ENCODE data around the gene EBNA1BP2.
A peak's percentile ranks its signal among the peaks of the same experiment; 100 is the strongest.
"Not testable (repeated sequence)": the region's sequence is repeated elsewhere in the genome, so short reads cannot be mapped to it uniquely, and the experiment has no call there.

Gene EBNA1BP2, protein sequence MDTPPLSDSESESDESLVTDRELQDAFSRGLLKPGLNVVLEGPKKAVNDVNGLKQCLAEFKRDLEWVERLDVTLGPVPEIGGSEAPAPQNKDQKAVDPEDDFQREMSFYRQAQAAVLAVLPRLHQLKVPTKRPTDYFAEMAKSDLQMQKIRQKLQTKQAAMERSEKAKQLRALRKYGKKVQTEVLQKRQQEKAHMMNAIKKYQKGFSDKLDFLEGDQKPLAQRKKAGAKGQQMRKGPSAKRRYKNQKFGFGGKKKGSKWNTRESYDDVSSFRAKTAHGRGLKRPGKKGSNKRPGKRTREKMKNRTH
- total RNA-seq = 13.9 to 231 (median 40.9) reads per million in 9 experiments

DNA sequence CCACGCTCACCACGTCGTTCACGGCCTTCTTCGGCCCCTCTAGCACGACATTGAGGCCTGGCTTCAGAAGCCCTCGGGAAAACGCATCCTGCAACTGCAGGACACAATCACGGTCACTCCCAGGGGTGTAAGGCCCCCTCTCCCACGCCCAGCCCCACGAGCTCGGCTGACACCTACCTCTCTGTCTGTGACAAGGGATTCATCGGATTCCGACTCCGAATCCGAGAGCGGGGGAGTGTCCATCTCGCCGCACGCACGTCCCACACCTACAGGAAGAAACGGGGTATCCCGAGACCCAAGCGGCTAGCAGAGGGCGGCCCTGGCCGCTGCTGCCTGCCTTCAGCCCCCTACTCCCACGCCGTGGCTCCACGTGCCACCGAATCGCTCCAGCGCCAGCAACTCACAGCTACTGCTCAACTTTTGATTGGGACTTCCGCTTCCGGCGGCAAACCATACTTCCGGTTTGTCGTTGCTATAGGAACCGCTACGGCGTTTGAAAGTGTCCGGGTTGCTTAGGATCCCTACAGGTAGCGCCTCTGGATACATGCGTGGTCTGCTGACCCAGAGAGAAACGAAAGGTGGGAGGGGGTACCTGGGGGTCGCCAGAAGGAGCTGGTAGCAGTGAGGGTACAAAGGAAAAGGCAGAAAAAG lies at the start of gene EBNA1BP2, which contains the start of gene CFAP57:
Gene EBNA1BP2 (minus strand): TSS at position 415 of the 651 bp plus-strand sequence. CDS start 172 bp downstream, at position 243.
Gene CFAP57 (plus strand): TSS at position 455 of the 651 bp plus-strand sequence. CDS start 424 bp downstream, outside the sequence.
- H3K4me3 Mint-ChIP-seq = peak within 1 kb of the TSS; percentile 96 to 97
- peak within 1 kb of the TSS; percentile 88 to 97 for H3K27ac Mint-ChIP-seq
- peaks cover 15 to 17% of the 10 kb centered on the region in 2 donors for H3K4me1 Mint-ChIP-seq (ENCODE audit: low read depth in 2 of 2)
- H3K27me3 Mint-ChIP-seq = peaks cover 21 to 27% of the 10 kb centered on the region in 2 donors
- DNase-seq = peak; percentile 92 to 95 (median 92)
- peak; percentile 91 for ATAC-seq (replicated peaks)
- peaks cover 29% of the 10 kb centered on the region for H3K36me3 Mint-ChIP-seq (ENCODE audit: insufficient read depth)
- H3K9me3 Mint-ChIP-seq = no peaks in the 10 kb centered on the region

DNA sequence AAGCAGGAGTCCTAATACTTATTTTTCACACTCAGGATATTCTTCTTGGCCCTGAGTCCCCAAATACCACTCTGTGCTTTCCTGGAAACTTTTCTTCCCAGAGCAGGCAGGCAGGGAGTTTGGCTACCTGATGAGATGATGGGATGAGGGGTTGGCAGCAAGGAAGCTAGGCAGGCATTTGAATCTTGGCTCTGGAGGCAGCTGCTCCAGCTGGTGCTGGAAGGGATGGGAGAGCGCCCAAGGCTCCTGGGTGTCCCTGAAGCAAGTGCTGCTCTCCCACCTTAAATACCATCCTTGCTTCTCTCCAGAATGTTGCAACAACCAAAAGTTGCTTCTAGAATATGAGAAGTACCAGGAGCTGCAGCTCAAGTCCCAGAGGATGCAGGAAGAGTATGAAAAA lies 49.7 kb upstream of the EBNA1BP2 start:
- no peak for ATAC-seq (replicated peaks)
- peaks cover 13 to 45% of the 10 kb centered on the region in 2 donors for H3K27me3 Mint-ChIP-seq
- H3K4me3 Mint-ChIP-seq = no peak overlapping the region
- no peaks in the 10 kb centered on the region for H3K9me3 Mint-ChIP-seq
- H3K4me1 Mint-ChIP-seq (ENCODE audit: low read depth in 2 of 2) = no peaks in the 10 kb centered on the region
- H3K36me3 Mint-ChIP-seq (ENCODE audit: insufficient read depth) = no peaks in the 10 kb centered on the region
- no peak for DNase-seq
- no peak overlapping the region for H3K27ac Mint-ChIP-seq

DNA sequence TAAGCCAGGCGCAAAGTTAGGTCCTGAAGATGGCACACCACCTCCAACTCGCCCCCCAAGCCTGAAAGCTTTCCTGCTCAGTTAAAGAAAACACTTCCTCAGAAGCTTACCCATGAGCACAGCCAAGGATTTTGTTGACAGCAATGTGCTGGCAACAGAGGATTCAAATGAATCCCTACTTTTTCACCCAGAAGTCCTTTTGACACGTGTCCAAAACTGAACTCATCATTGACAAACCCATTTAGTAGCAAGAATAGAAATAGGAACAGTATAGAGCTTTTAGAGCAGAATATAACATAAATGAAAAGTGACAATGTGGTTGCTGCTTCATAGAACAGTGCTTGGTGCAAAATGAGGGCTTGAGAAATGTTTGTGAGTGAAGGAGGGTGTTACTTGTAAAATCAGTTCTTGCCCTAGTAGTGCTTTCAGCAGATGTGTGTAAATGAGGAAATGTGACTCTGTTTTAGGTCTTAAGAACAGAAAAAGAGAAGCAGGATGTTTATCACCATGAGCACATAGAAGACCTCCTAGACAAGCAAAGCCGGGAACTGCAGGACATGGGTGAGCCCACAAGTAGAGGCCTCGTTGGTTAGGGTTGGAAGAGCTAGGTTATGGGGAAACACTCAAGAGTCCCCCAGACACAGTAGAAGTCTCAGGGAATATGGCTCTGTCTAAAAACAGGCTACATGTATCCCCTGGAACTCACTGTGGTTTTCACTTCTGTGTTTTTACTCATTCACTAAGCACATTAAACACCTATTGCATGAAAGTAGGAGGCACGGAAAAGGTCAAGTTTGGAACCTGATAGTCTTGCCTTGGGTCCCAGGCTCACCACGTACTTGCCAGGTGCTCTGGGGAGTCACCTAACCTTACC lies 49.1 kb upstream of the EBNA1BP2 start:
- no peaks in the 10 kb centered on the region for H3K9me3 Mint-ChIP-seq
- no peaks in the 10 kb centered on the region for H3K36me3 Mint-ChIP-seq (ENCODE audit: insufficient read depth)
- DNase-seq = no peak
- H3K4me1 Mint-ChIP-seq (ENCODE audit: low read depth in 2 of 2) = no peaks in the 10 kb centered on the region
- no peak overlapping the region for H3K27ac Mint-ChIP-seq
- H3K4me3 Mint-ChIP-seq = no peak overlapping the region
- peaks cover 18 to 46% of the 10 kb centered on the region in 2 donors for H3K27me3 Mint-ChIP-seq
- no peak for ATAC-seq (replicated peaks)

DNA sequence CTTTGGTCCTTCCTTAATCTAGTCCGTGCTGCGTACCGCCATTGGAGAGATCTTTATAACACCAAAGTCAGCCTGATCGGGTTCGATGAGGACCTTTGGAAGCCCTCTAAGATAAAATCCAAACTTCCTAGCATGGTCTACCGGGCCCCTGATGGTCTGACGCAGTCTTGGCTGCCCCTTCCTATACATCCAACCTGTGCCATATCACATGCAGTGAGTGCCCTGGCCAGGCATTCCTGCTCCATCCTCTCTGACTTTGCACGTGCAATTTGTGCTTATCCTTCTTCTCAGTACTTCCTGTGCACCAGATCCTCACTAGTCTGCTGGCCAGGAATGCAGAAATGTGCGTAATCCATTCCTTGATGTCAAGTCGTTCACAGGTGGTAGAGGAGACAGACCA lies 45.7 kb upstream of the EBNA1BP2 start:
- Mint-ChIP-seq H3K4me1 (ENCODE audit: low read depth in 2 of 2) (no peaks in the 10 kb centered on the region), H3K4me3 (no peak overlapping the region), H3K27ac (no peak overlapping the region), H3K27me3 (peaks cover 45 to 75% of the 10 kb centered on the region in 2 donors), H3K9me3 (no peaks in the 10 kb centered on the region), H3K36me3 (ENCODE audit: insufficient read depth) (no peaks in the 10 kb centered on the region)
- no peak for DNase-seq
- ATAC-seq (replicated peaks) = no peak

DNA sequence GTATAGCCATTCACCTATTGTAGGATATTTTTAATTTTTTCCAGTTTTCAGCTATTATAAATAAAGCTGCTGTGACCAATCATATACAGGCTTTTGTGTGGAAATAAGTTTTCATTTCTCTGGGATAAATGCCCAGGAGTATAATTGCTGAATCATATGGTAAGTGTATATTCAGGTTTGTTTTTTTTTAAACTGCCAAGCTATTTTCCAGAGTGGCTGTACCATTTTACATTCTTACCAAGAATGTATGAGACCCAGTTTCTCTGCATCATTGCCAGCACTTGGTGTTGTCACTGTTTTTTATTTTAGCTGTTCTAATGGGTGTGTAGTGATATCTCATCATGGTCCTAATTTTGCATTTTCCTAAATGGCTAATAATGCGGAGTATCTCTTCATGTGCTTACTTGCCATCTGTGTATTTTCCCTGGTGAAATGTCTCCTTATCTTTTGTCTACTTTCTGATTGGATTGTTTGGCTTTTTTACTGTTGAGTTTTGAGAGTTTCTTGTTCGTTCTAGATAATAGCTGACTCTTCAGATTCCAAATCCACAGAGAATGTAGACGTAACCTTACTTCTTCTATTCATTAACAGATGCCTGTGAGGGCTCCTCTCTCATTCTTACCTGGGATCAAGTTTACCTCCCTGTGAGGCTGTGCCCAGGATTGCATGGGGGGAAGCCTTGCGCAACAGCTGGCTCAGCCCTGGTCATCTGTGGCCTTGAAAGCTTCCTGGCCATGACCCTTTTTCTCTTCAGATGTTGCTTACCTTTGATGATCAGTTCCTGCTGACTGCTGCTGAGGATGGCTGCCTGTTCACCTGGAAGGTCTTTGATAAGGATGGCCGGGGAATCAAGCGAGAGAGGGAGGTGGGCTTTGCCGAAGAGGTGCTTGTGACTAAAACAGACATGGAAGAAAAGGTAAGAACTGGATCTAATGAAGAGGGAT lies 42.7 kb upstream of the EBNA1BP2 start:
- H3K4me1 Mint-ChIP-seq (ENCODE audit: low read depth in 2 of 2) = no peaks in the 10 kb centered on the region
- no peak for ATAC-seq (replicated peaks)
- H3K9me3 Mint-ChIP-seq = no peaks in the 10 kb centered on the region
- H3K27ac Mint-ChIP-seq = no peak overlapping the region
- H3K36me3 Mint-ChIP-seq (ENCODE audit: insufficient read depth) = no peaks in the 10 kb centered on the region
- no peak overlapping the region for H3K4me3 Mint-ChIP-seq
- DNase-seq = no peak
- H3K27me3 Mint-ChIP-seq = peaks cover 55 to 66% of the 10 kb centered on the region in 2 donors

DNA sequence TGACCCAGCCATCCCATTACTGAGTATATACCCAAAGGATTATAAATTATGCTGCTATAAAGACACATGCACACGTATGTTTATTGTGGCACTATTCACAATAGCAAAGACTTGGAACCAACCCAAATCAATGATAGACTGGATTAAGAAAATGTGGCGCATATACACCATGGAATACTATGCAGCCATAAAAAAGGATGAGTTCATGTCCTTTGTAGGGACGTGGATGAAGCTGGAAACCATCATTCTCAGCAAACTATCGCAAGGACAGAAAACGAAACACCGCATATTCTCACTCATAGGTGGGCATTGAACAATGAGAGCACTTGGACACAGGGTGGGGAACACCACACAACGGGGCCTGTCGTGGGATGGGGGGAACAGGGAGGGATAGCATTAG lies 36.2 kb upstream of the EBNA1BP2 start:
- not testable (repeated sequence) for H3K36me3 Mint-ChIP-seq (ENCODE audit: insufficient read depth); H3K4me3 Mint-ChIP-seq; H3K4me1 Mint-ChIP-seq (ENCODE audit: low read depth in 2 of 2); DNase-seq; ATAC-seq (replicated peaks); H3K9me3 Mint-ChIP-seq; H3K27ac Mint-ChIP-seq
- H3K27me3 Mint-ChIP-seq = peaks cover 24 to 39% of the 10 kb centered on the region in 2 donors

DNA sequence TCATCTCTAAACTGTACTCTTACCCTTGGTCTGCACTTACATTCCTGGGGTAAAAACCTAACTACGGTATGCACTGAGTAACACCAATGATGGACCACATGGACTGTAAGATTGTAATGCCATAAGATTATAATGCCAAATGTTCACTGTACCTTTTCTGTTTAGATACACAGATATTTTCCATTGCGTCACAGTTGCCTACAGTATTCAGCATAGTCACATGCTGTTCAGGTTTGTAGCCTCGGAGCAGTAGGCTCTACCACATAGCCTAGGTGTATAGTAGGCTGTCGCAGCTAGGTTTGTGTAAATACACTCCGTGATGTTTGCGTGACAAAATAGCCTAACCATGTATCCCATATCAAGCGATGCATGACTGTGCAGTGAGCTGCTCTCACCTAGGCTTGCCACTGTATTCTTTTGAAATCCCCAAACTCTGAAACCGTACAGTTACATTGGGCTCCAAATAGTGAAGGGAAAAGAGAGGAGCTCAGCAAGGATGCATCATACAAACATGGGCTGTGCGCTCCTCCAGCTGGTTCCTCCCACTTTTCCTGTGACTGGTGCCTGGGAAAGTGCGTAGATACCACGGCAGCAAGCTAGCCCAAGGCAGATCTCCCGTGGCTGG lies 35.3 kb upstream of the EBNA1BP2 start:
- DNase-seq (no peak), ATAC-seq (replicated peaks) (no peak)
- Mint-ChIP-seq H3K4me3 (no peak overlapping the region), H3K27ac (no peak overlapping the region), H3K36me3 (ENCODE audit: insufficient read depth) (no peaks in the 10 kb centered on the region), H3K4me1 (ENCODE audit: low read depth in 2 of 2) (no peaks in the 10 kb centered on the region), H3K9me3 (no peaks in the 10 kb centered on the region), H3K27me3 (peaks cover 23 to 35% of the 10 kb centered on the region in 2 donors)

DNA sequence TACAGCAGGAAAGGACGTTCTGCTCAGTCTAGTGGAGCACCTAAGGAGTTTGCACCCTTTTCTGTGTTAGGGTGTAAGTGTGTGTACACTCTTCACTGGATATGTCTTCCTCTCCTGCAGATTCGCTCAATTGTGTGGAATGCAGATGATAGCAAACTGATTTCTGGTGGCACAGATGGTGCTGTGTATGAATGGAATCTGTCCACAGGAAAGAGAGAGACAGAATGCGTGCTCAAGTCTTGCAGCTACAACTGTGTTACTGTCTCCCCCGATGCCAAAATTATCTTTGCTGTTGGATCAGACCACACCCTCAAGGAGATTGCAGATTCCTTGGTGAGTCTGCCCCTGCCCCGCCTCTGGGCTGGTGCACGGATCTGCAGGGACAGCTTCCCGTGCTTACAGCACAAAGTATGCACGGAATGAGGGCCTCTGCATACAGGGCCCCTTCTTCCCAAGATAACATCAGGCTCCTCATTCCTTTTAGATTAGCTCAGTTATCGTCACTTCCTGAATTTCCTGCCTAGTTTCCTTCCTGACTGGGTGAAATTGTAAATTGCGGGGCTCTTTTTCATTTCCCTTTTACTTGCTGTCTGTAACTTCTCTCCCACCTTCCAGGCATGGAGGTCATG lies 34.6 kb upstream of the EBNA1BP2 start:
- no peak overlapping the region for H3K27ac Mint-ChIP-seq
- H3K27me3 Mint-ChIP-seq = peaks cover 23 to 35% of the 10 kb centered on the region in 2 donors
- no peaks in the 10 kb centered on the region for H3K4me1 Mint-ChIP-seq (ENCODE audit: low read depth in 2 of 2)
- no peaks in the 10 kb centered on the region for H3K36me3 Mint-ChIP-seq (ENCODE audit: insufficient read depth)
- H3K9me3 Mint-ChIP-seq = no peaks in the 10 kb centered on the region
- DNase-seq (no peak), ATAC-seq (replicated peaks) (no peak)
- no peak overlapping the region for H3K4me3 Mint-ChIP-seq

DNA sequence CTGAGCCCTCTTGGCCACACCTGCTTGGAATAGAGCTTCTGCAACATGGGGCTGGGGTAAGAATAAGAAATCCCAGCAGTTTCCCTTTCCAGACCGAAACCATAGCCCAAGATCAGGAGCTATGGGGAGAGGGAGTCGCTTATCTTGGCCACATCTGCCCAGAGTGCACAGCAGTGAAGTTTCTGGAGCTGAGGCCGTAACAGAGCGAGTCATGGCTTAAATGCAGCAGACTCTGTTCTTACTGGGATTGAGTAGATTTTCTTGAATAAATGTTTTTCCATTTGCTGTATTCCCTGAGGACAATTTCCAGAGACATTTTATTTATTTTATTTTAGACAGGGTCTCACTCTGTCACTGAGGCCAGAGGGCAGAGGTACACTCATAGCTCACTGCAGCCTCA lies 33.6 kb upstream of the EBNA1BP2 start:
- Mint-ChIP-seq H3K27ac (no peak overlapping the region), H3K27me3 (peaks cover 22 to 33% of the 10 kb centered on the region in 2 donors), H3K4me3 (no peak overlapping the region), H3K9me3 (no peaks in the 10 kb centered on the region), H3K36me3 (ENCODE audit: insufficient read depth) (no peaks in the 10 kb centered on the region), H3K4me1 (ENCODE audit: low read depth in 2 of 2) (no peaks in the 10 kb centered on the region)
- ATAC-seq (replicated peaks) (no peak), DNase-seq (no peak)

DNA sequence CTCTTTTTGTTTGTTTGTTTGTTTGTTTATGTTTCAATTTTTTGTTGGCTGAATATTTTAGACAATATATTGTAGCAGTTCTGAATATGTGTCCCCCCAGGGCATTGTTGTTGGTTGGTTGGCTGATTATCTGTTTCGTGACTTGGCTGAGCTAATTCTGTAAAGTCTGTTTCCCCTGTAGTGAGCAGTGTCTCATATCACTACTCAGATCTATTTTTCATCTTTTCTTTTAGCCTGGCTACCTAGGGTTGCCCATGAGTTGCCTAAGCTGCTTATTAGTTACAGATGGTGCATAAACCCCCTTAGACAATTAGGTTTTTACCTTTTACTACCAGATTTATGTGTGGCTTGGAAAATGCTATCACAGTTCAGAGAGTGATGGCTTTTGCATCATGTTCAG lies 32.3 kb upstream of the EBNA1BP2 start:
- Mint-ChIP-seq H3K4me3 (no peak overlapping the region), H3K4me1 (ENCODE audit: low read depth in 2 of 2) (no peaks in the 10 kb centered on the region), H3K36me3 (ENCODE audit: insufficient read depth) (no peaks in the 10 kb centered on the region), H3K9me3 (no peaks in the 10 kb centered on the region), H3K27ac (no peak overlapping the region), H3K27me3 (peaks cover 11 to 20% of the 10 kb centered on the region in 2 donors)
- no peak for ATAC-seq (replicated peaks)
- DNase-seq = no peak

DNA sequence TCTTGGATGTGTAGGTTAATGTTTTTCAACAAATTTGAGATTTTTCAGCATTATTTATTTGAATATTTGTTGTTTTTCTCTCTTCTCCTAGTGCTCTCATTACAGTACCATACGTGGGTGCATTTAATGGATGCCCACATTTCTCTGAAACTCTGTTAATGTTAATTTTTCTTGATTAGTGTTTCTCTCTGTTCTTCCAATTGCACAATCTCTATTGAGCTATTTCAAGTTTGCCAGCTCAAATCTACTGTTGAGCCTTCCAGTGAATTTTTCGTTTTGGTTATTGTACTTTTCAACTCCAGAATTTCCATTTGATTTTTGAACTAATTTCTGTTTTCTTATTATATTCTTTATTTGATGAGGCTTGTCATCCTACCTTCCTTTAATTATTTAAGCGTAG lies 31.8 kb upstream of the EBNA1BP2 start:
- Mint-ChIP-seq H3K27ac (no peak overlapping the region), H3K4me1 (ENCODE audit: low read depth in 2 of 2) (no peaks in the 10 kb centered on the region)

More for the DNA sequence above, 31.8 kb upstream of the EBNA1BP2 start:
- no peaks in the 10 kb centered on the region for H3K9me3 Mint-ChIP-seq
- ATAC-seq (replicated peaks) (no peak), DNase-seq (no peak)
- no peak overlapping the region for H3K4me3 Mint-ChIP-seq
- H3K27me3 Mint-ChIP-seq = peaks cover 11 to 19% of the 10 kb centered on the region in 2 donors
- no peaks in the 10 kb centered on the region for H3K36me3 Mint-ChIP-seq (ENCODE audit: insufficient read depth)
